RWPE1 (cell line): ENCODE results near the gene ASGR1.
A peak's percentile ranks its signal among the peaks of the same experiment; 100 is the strongest.

Source experiments
- CTCF ChIA-PET: fragments of 350-600 bp; sonication (Branson Sonifier 250); formaldehyde crosslinking; extraction: SDS; loops from one replicate; lab custom pipeline; 2021; lab: Yijun Ruan, JAX
- POLR2A ChIA-PET: fragments of 400-600 bp; formaldehyde crosslinking; extraction: SDS; loops from one replicate; lab custom pipeline; 2020; ENCODE audit warnings: antibody characterized with exemption; ENCODE audit not compliant: low non-redundant PET; lab: Yijun Ruan, JAX
- DNase-seq: peaks from one replicate; pipeline ENCODE4 v3.0.0; 2012; ENCODE audit warnings: low spot score
- H3K27ac ChIP-seq: fragments of 450-650 bp; 2 replicates; pipeline ENCODE4 v1.5.1; 2017
- CTCF ChIP-seq: fragments of 450-650 bp; conservative IDR thresholded peaks from 2 replicates; pipeline ENCODE4 v1.5.1; 2017; ENCODE audit warnings: low read depth, mild to moderate bottlenecking

The ASGR1 gene

DNA sequence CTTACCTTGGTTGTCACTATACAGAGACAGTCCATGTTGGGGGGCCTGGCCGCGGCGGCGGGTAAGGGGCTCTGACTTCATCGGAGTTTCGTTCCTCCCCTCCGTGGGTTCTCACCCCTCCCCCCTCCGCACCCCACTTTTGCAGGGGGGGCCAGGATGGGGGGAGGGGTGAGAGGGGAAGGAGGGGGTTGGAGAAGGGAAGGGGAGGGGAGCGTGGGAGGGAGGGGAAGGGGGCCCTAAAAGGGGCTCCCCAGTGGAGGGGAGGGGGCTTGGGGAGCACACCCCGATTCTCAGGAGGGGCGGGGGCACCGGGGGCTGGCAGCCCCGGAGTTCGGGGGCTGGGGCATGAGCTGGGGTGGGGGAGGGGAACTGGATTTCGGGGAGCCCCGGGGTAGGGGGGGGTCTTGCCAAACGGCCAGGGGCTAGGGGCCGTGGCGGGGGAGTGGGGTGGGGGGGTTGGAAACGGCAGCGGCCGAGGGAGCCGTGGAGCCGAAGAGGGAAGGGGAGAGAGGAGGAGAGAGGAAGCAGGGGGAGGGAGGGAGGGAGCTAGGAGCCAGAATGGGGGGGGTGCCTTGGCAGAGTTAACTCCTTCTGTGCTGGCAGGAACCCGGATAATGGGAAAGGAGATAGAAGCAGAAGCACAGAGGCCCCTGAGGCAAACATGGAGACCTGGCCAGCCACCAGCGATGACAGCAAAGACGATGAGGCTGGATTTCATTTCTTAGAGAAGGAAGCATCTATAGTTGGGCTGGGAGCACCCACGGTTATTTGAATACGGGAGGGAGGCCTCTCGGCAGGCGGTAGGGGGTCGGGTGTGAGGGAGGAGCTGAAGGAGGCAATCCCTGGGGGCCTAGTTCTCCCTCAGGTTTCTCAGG is 38.2 kb upstream of the ASGR1 start:
- POLR2A ChIA-PET = no interaction called here
- TF ChIP-seq CTCF = no peak
- CTCF ChIA-PET = no interaction called here
- peak overlapping the region; percentile 99 for H3K27ac ChIP-seq
- DNase-seq = no peak

GRCh38 chr17:7216242-7217112 is 37.3 kb upstream of the ASGR1 start:
- H3K27ac ChIP-seq = peak overlapping the region; percentile 99
- TF ChIP-seq CTCF = no peak
- no peak for DNase-seq
- CTCF ChIA-PET = interaction anchor here (0.6 to 1.4 kb wide), 2 partner anchors 8 to 171 kb away, joined by 3 to 4 read pairs; no protein-coding TSS in a partner anchor
- POLR2A ChIA-PET = no interaction called here

GRCh38 chr17:7215652-7216180 is 36.5 kb upstream of the ASGR1 start:
- CTCF ChIA-PET = interaction anchor here (1.4 kb wide), 1 partner anchor 170 kb away, joined by 4 read pairs; no protein-coding TSS in a partner anchor
- no peak for DNase-seq
- no peak for TF ChIP-seq CTCF
- POLR2A ChIA-PET = no interaction called here
- peak overlapping the region; percentile 99 for H3K27ac ChIP-seq

GRCh38 chr17:7215136-7215638 is 36.0 kb upstream of the ASGR1 start:
- TF ChIP-seq CTCF = no peak
- peak overlapping the region; percentile 99 for H3K27ac ChIP-seq
- CTCF ChIA-PET = interaction anchor here (0.6 to 1.4 kb wide), 2 partner anchors 102 to 169 kb away, joined by 3 to 4 read pairs; no protein-coding TSS in a partner anchor
- POLR2A ChIA-PET = no interaction called here
- DNase-seq = peak; percentile 94

- peak overlapping the region; percentile 99 for H3K27ac ChIP-seq
- CTCF ChIA-PET = interaction anchor here (0.6 kb wide), 1 partner anchor 101 kb away, joined by 3 read pairs; no protein-coding TSS in a partner anchor
- TF ChIP-seq CTCF = peak; percentile 60
Measured at GRCh38 chr17:7214300-7215135, 35.3 kb upstream of the ASGR1 start.

More at GRCh38 chr17:7214300-7215135, 35.3 kb upstream of the ASGR1 start:
- POLR2A ChIA-PET = no interaction called here
- peak; percentile 98 for DNase-seq
